Keratinocyte (primary cell): ENCODE measurements around the gene DMGDH. TPM values are rescaled to one million over a fixed set of nuclear protein-coding genes. Genes with fewer than 3 reads are reported as not detected.

Experiments used
- DNase-seq: peaks from one replicate; pipeline ENCODE4 v3.0.0-alpha.2; 2011; ENCODE audit warnings: low read depth, missing footprints, low spot score
- FAIRE-seq: peaks from 2 replicates; lab custom pipeline; 2011; peaks lifted over from hg19 to GRCh38; lab: Jason Lieb, UNC
- H2AFZ ChIP-seq: 2 replicates; pipeline ENCODE4 v1.6.0; 2012; ENCODE audit warnings: low read length, control low read depth, inconsistent platforms; ENCODE audit not compliant: control insufficient read depth
- H3K27ac ChIP-seq: 2 replicates; pipeline ENCODE4 v1.5.1; 2011; ENCODE audit warnings: low read length; ENCODE audit not compliant: control insufficient read depth, insufficient read depth
- H3K27me3 ChIP-seq: 3 replicates; pipeline ENCODE4 v1.6.0; 2011; ENCODE audit warnings: low read length; ENCODE audit not compliant: control insufficient read depth, insufficient read depth; ENCODE audit errors: extremely low read depth
- H3K36me3 ChIP-seq, 2 experiments: 2 replicates in 1 of 2; 3 replicates in 1 of 2; pipeline ENCODE4 v1.5.1; 2011; ENCODE audit warnings: low read length in 2 of 2, mild to moderate bottlenecking in 1 of 2; ENCODE audit not compliant: control insufficient read depth in 2 of 2, insufficient read depth in 2 of 2; ENCODE audit errors: extremely low read depth in 1 of 2
- H3K4me1 ChIP-seq: 3 replicates; pipeline ENCODE4 v1.5.1; 2011; ENCODE audit warnings: low read length; ENCODE audit not compliant: control insufficient read depth, insufficient read depth; ENCODE audit errors: extremely low read depth
- H3K4me2 ChIP-seq: 3 replicates; pipeline ENCODE4 v1.6.0; 2011; ENCODE audit warnings: low read depth, low read length; ENCODE audit not compliant: control insufficient read depth, insufficient read depth; ENCODE audit errors: extremely low read depth
- H3K4me3 ChIP-seq, 3 experiments: fragments of 200-600 bp in 1 of 3; sonication (generic) in 1 of 3; 2 replicates in 2 of 3; 3 replicates in 1 of 3; pipeline ENCODE4 v1.5.1; 2011 to 2016; ENCODE audit warnings: low read length in 3 of 3, mild to moderate bottlenecking in 3 of 3, control low read depth in 2 of 3, inconsistent platforms in 1 of 3, low read depth in 1 of 3, mixed read lengths in 1 of 3, mixed run types in 1 of 3, moderate library complexity in 1 of 3; ENCODE audit not compliant: control insufficient read depth in 2 of 3, insufficient read depth in 2 of 3; ENCODE audit errors: extremely low read depth in 1 of 3
- H3K79me2 ChIP-seq: 2 replicates; pipeline ENCODE4 v1.6.0; 2012; ENCODE audit warnings: low read length; ENCODE audit not compliant: control insufficient read depth, insufficient read depth
- H3K9ac ChIP-seq: 3 replicates; pipeline ENCODE4 v1.6.0; 2011; ENCODE audit warnings: low read length; ENCODE audit not compliant: control insufficient read depth, insufficient read depth; ENCODE audit errors: extremely low read depth
- H3K9me1 ChIP-seq: 3 replicates; pipeline ENCODE4 v1.6.0; 2011; ENCODE audit warnings: low read length; ENCODE audit not compliant: control insufficient read depth, insufficient read depth; ENCODE audit errors: extremely low read depth
- H3K9me3 ChIP-seq: 2 replicates; pipeline ENCODE4 v1.5.1; 2012; ENCODE audit warnings: low read depth, low read length; ENCODE audit not compliant: control insufficient read depth
- H4K20me1 ChIP-seq: 3 replicates; pipeline ENCODE4 v1.6.0; 2011; ENCODE audit warnings: low read length; ENCODE audit not compliant: control insufficient read depth, insufficient read depth; ENCODE audit errors: extremely low read depth
- EZH2 ChIP-seq: IDR thresholded peaks from one replicate; pipeline ENCODE4 v1.6.1; 2012; ENCODE audit warnings: inconsistent platforms, mild to moderate bottlenecking, low read length, moderate library complexity
- dilution Hi-C: fragments of 300-500 bp; cut with MboI; formaldehyde crosslinking; loops from one replicate; pipeline ENCODE4 v1.7.0; 2020; ENCODE audit warnings: low sequenced_read_pairs; ENCODE audit not compliant: extremely low pct_ligation_motif_present
- polyA plus RNA-seq, 5 experiments: library from polyadenylated mRNA; depleted of rRNA in 3 of 5; stranded (reverse) in 3 of 5; stranded (forward) in 1 of 5; unstranded in 1 of 5; fragments of >200 nt; gene quantifications; 1 replicate in 1 of 5; 2 replicates in 3 of 5; 3 replicates in 1 of 5; pipeline versions ENCODE4 v1.2.1 to v1.2.3, GENCODE V29; 2011 to 2012; ENCODE audit warnings: missing spikeins in 2 of 5, low read depth in 1 of 5, low replicate concordance in 1 of 5
- TF ChIP-seq, protein P1 (sequence below), 3 experiments: IDR thresholded peaks in 1 of 3; conservative IDR thresholded peaks in 1 of 3; optimal IDR thresholded peaks in 1 of 3; 2 replicates in 2 of 3; 3 replicates in 1 of 3; pipeline versions ENCODE3 to v1.5.1; 2011; ENCODE audit warnings: low read length in 3 of 3, mild to moderate bottlenecking in 3 of 3, moderate library complexity in 2 of 3, control low read depth in 1 of 3, inconsistent platforms in 1 of 3; ENCODE audit not compliant: insufficient read depth in 2 of 3; ENCODE audit errors: extremely low read depth in 1 of 3

DMGDH gene
- polyA plus RNA-seq, 1 donor (not counting 4 experiments of a cell fraction or from before 2014, with no cell fraction given), result 0.20 TPM

DNA sequence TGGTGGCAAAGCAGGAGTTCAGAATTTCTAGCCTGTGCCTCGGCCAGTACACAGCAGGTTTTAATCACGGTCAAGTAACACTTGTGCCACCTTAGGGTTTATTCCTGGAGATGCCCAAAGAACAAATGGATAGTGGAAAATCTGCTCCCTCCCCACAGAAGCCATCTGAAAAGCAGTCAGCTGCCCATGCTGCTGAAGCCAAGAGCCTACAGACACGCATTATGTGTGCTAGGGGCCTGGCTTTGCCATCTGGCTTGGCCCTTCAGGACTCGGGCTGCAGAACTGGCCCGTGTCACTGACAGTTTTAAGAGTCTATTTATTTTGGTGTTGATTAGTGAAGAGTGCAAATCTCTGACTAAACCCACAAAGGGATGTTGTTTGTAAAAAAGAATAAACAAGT, 95.5 kb downstream of the DMGDH start:
- peaks cover 11% of the 10 kb centered on the region for H3K4me1 ChIP-seq
- H3K27me3 ChIP-seq, result no peaks in the 10 kb centered on the region
- H3K79me2 ChIP-seq, result no peaks in the 10 kb centered on the region
- no peaks in the 10 kb centered on the region for H3K9me1 ChIP-seq
- FAIRE-seq (no peak), DNase-seq (no peak)
- no peaks in the 10 kb centered on the region for H3K36me3 ChIP-seq
- no peak overlapping the region for H2AFZ ChIP-seq
- no peak overlapping the region for H3K9ac ChIP-seq
- dilution Hi-C loops, result no loop called here
- H3K4me3 ChIP-seq, result no peak overlapping the region
- no peak overlapping the region for H3K4me2 ChIP-seq
- no peak for TF ChIP-seq EZH2
- TF ChIP-seq, protein P1, sequence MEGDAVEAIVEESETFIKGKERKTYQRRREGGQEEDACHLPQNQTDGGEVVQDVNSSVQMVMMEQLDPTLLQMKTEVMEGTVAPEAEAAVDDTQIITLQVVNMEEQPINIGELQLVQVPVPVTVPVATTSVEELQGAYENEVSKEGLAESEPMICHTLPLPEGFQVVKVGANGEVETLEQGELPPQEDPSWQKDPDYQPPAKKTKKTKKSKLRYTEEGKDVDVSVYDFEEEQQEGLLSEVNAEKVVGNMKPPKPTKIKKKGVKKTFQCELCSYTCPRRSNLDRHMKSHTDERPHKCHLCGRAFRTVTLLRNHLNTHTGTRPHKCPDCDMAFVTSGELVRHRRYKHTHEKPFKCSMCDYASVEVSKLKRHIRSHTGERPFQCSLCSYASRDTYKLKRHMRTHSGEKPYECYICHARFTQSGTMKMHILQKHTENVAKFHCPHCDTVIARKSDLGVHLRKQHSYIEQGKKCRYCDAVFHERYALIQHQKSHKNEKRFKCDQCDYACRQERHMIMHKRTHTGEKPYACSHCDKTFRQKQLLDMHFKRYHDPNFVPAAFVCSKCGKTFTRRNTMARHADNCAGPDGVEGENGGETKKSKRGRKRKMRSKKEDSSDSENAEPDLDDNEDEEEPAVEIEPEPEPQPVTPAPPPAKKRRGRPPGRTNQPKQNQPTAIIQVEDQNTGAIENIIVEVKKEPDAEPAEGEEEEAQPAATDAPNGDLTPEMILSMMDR (optimal IDR thresholded peaks at IDR 0.05 in 1 of 3, IDR thresholded peaks at IDR 0.05 in 1 of 3, conservative IDR thresholded peaks at IDR 0.05 in 1 of 3; ENCODE audit: extremely low read depth in 1 of 3, insufficient read depth in 2 of 3, low read length in 3 of 3), result no peak
- H4K20me1 ChIP-seq, result no peaks in the 10 kb centered on the region
- H3K9me3 ChIP-seq, result no peaks in the 10 kb centered on the region
- H3K27ac ChIP-seq, result no peak overlapping the region

DNA sequence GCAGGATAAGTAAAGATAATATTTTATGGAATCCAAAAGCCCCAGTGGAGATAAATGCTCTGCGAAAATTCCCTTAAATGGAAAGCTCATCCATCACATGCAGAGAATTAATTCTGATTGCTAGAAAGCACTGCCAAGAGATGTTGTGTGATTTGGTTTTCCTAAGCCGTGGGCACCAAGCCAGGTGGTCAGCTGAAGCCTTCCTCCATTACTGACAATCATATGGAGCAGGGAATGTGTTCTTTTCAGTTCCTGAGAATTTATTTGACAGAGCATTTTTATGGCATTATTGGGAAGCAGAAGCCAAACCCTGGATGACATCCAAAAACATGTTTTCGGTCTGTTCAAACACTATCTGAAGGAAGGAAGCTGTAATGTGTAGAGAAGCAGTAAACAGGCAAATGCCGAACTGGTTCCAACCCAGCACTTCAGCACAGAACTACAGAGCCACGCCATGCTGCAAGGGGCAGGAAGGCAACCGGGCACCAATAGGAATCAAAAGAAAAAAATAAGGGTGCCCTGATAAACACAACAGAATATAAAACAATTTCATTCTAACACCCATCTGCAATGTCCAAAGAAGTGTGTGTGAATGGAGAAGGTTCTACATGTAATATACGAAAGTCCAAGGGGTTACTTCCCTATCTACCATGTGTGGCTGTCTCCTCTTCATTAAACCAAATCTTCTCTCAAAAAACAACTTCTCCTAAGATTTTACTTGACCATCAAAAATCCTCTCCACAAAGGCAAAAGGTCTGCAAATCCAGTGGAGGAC, 96.6 kb downstream of the DMGDH start:
- FAIRE-seq, result no peak
- Histone ChIP-seq H4K20me1 (no peaks in the 10 kb centered on the region), H3K79me2 (no peaks in the 10 kb centered on the region), H3K4me1 (peaks cover 11% of the 10 kb centered on the region), H3K4me3 (no peak overlapping the region), H2AFZ (peak overlapping the region; percentile 29), H3K4me2 (no peak overlapping the region), H3K9me1 (no peaks in the 10 kb centered on the region), H3K27ac (no peak overlapping the region), H3K36me3 (no peaks in the 10 kb centered on the region), H3K9me3 (no peaks in the 10 kb centered on the region), H3K27me3 (no peaks in the 10 kb centered on the region), H3K9ac (no peak overlapping the region)
- DNase-seq, result no peak
- dilution Hi-C loops, result no loop called here
- TF ChIP-seq EZH2, result no peak
- TF ChIP-seq, protein P1 (optimal IDR thresholded peaks at IDR 0.05 in 1 of 3, IDR thresholded peaks at IDR 0.05 in 1 of 3, conservative IDR thresholded peaks at IDR 0.05 in 1 of 3; ENCODE audit: extremely low read depth in 1 of 3, insufficient read depth in 2 of 3, low read length in 3 of 3), result no peak
